Left ventricle myocardium inferior (tissue), 1 donor: ENCODE measurements around the gene SAMD1. TPM values are rescaled to one million over a fixed set of nuclear protein-coding genes. Genes with fewer than 3 reads are reported as not detected.
A peak's percentile ranks its signal among the peaks of the same experiment; 100 is the strongest.
"Not testable (repeated sequence)": the region's sequence is repeated elsewhere in the genome, so short reads cannot be mapped to it uniquely, and the experiment has no call there.

Source experiments
- DNase-seq: peaks from one replicate; pipeline ENCODE4 v3.0.0-alpha.2; 2020
- H3K27ac ChIP-seq: fragments of 200-600 bp; replicated peaks from 2 replicates; pipeline ENCODE4 v1.8.0; 2021
- H3K27me3 ChIP-seq: fragments of 200-600 bp; 2 replicates; pipeline ENCODE4 v1.8.0; 2021; ENCODE audit warnings: low read depth
- H3K36me3 ChIP-seq: fragments of 200-600 bp; 2 replicates; pipeline ENCODE4 v1.8.0; 2021
- H3K4me1 ChIP-seq: fragments of 200-600 bp; 2 replicates; pipeline ENCODE4 v1.8.0; 2021
- H3K4me3 ChIP-seq: fragments of 200-600 bp; 2 replicates; pipeline ENCODE4 v1.8.0; 2021; ENCODE audit warnings: mild to moderate bottlenecking, moderate library complexity
- H3K9me3 ChIP-seq: fragments of 200-600 bp; replicated peaks from 2 replicates; pipeline ENCODE4 v1.8.0; 2021
- CTCF ChIP-seq: fragments of 200-600 bp; IDR thresholded peaks from 2 replicates; pipeline ENCODE4 v1.8.0; 2021; ENCODE audit warnings: antibody characterized with exemption, mild to moderate bottlenecking, borderline replicate concordance
- intact Hi-C: fragments of 100-400 bp; cut with micrococcal nuclease; formaldehyde crosslinking; loops from one replicate; pipeline ENCODE4 v1.11.0; 2022
- total RNA-seq: library from RNA; stranded (reverse); fragmentation: NEBNext Ultra II Directional; extraction: Animal tissue kit (Norgen Biotek cat#: 25700); gene quantifications from one replicate; pipeline ENCODE4 v1.2.1, GENCODE V29; 2021
- donor health status: DM: no; HTN: yes; CAD: no; lungs with severe emphysema.

The SAMD1 gene
- total RNA-seq, 1 donor from 2014 or later: 46.7 TPM

- DNase-seq: no peak
- Histone ChIP-seq H3K27me3 (peaks cover 6% of the 10 kb centered on the region), H3K4me1 (no peaks in the 10 kb centered on the region), H3K36me3 (peaks cover 10% of the 10 kb centered on the region), H3K9me3 (peaks cover 10% of the 10 kb centered on the region), H3K27ac (no peak overlapping the region), H3K4me3 (no peak overlapping the region)
- no peak for TF ChIP-seq CTCF
- intact Hi-C loops: no loop called here
Observed at GRCh38 chr19:14051980-14052379, 38.6 kb downstream of the SAMD1 start.

DNA sequence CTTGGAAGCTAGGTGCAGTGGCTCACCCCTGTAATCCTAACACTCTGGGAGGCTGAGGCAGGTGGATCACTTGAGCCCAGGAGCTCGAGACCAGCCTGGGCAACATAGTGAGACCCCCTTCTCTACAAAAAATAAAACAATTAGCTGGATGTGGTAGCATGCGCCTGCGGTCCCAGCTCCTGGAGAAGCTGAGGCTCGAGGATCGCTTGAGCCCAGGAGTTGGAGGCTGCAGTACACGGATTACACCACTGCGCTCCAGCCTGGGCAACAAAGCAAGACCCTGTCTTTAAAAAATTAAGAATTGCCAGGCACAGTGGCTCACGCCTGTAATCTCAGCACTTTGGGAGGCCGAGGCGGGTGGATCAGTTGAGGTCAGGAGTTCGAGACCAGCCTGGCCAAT lies 39.6 kb downstream of the SAMD1 start:
- H3K27ac ChIP-seq, H3K4me1 ChIP-seq, DNase-seq, H3K9me3 ChIP-seq, H3K36me3 ChIP-seq, H3K4me3 ChIP-seq, H3K27me3 ChIP-seq, intact Hi-C loops: not testable (repeated sequence)

- no peak overlapping the region for H3K27ac ChIP-seq
- intact Hi-C loops: no loop called here
- DNase-seq: no peak
- no peak for TF ChIP-seq CTCF
- no peaks in the 10 kb centered on the region for H3K27me3 ChIP-seq
- H3K36me3 ChIP-seq: peaks cover 10% of the 10 kb centered on the region
- peaks cover 10% of the 10 kb centered on the region for H3K9me3 ChIP-seq
- H3K4me1 ChIP-seq: no peaks in the 10 kb centered on the region
- H3K4me3 ChIP-seq: no peak overlapping the region
Observed at GRCh38 chr19:14050512-14050911, 40.0 kb downstream of the SAMD1 start.

GRCh38 chr19:14048443-14049153 lies 42.0 kb downstream of the SAMD1 start:
- Histone ChIP-seq H3K4me1 (no peaks in the 10 kb centered on the region), H3K36me3 (peaks cover 10% of the 10 kb centered on the region), H3K27ac (no peak overlapping the region), H3K27me3 (no peaks in the 10 kb centered on the region), H3K9me3 (peaks cover 10% of the 10 kb centered on the region), H3K4me3 (no peak overlapping the region)
- intact Hi-C loops: no loop called here
- peak; percentile 85 for TF ChIP-seq CTCF
- DNase-seq: peak; percentile 44

GRCh38 chr19:14047866-14048265 lies 42.7 kb downstream of the SAMD1 start:
- H3K36me3 ChIP-seq, intact Hi-C loops: not testable (repeated sequence)

DNA sequence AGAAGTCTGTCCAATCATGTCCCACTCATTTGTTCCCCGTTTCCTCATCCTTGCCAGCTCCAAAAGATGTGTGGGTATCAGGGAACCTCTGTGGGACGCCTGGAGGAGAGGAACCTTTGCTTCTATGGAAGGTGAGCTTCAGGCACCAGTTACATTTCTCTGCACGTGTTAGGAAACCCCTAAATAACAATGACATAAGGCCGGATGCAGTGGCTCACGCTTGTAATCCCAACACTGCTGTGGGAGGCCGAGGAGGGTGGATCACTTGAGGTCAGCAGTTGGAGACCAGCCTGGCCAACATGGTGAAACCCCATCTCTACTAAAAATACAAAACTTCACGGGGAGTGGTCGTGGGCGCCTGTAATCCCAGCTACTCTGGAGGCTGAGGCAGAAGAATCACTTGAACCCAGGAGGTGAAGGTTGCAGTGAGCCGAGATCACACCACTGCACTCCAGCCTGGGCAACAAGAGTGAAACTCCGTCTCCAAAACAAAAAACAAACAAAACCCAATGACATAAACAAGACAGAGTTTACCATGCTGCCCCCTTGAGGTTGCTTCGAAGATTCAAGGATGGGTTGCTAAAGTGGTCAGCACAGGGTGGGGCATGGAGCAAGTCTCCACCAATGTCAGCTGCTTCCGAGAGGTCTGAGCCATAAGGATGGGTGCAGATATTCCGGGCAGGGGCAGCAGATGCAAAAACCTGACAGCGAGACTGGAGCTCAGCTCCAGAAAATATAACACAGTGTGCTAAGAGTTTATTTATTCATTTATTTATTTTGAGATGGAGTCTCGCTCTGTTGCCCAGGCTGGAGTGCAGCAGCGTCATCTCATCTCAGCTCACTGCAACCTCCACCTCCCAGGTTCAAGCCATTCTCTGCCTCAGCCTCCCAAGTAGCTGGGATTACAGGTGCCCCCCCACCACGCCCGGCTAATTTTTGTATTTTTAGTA lies 47.6 kb downstream of the SAMD1 start:
- H3K4me3 ChIP-seq, H3K27me3 ChIP-seq, H3K36me3 ChIP-seq, H3K9me3 ChIP-seq, DNase-seq, intact Hi-C loops: not testable (repeated sequence)
- peak; percentile 75 for TF ChIP-seq CTCF
- Histone ChIP-seq H3K4me1 (peaks cover 12% of the 10 kb centered on the region), H3K27ac (peak overlapping the region; percentile 78)

More at GRCh38 chr19:14047866-14048265, 42.7 kb downstream of the SAMD1 start:
- not testable (repeated sequence) for H3K9me3 ChIP-seq, H3K4me3 ChIP-seq, H3K4me1 ChIP-seq, H3K27ac ChIP-seq, DNase-seq, H3K27me3 ChIP-seq
